Neural cell (in vitro differentiated cells): ENCODE measurements around the gene MYO5C. TPM values are rescaled to one million over a fixed set of nuclear protein-coding genes. Genes with fewer than 3 reads are reported as not detected.

Experiments used
- H2AFZ ChIP-seq: fragments of 200-600, 300-800 bp; sonication (generic), shearing (Covaris generic); 2 replicates; pipeline ENCODE4 v1.6.0; 2014; ENCODE audit warnings: low read depth, mild to moderate bottlenecking, antibody characterized with exemption, low read length, moderate library complexity
- H3F3A ChIP-seq: fragments of 200-600 bp; shearing (Covaris generic); 2 replicates; pipeline ENCODE4 v1.6.1; 2016; ENCODE audit warnings: mild to moderate bottlenecking, moderate library complexity, mixed read lengths, antibody characterized with exemption, low read length; ENCODE audit not compliant: insufficient read depth, poor library complexity, severe bottlenecking
- H3K27ac ChIP-seq: fragments of 200-600, 300-800 bp; sonication (generic), shearing (Covaris generic); 2 replicates; pipeline ENCODE4 v1.5.1; 2014; ENCODE audit warnings: mild to moderate bottlenecking, low read length, moderate library complexity
- H3K27me3 ChIP-seq: fragments of 300-800, 200-600 bp; sonication (generic), shearing (Covaris generic); 2 replicates; pipeline ENCODE4 v1.6.0; 2014; ENCODE audit warnings: mild to moderate bottlenecking, low read depth, low read length, moderate library complexity; ENCODE audit not compliant: insufficient read depth
- H3K36me3 ChIP-seq: fragments of 300-800, 200-600 bp; sonication (generic), shearing (Covaris generic); 2 replicates; pipeline ENCODE4 v1.5.1; 2014; ENCODE audit warnings: mild to moderate bottlenecking, antibody characterized with exemption, low read length, moderate library complexity; ENCODE audit not compliant: insufficient read depth
- H3K4me2 ChIP-seq: fragments of 300-800, 200-600 bp; sonication (generic), shearing (Covaris generic); 2 replicates; pipeline ENCODE4 v1.6.0; 2014; ENCODE audit warnings: mild to moderate bottlenecking, low read length
- H3K4me3 ChIP-seq: fragments of 300-800, 200-600 bp; sonication (generic), shearing (Covaris generic); 2 replicates; pipeline ENCODE4 v1.5.1; 2014; ENCODE audit warnings: mild to moderate bottlenecking, low read length, moderate library complexity
- H3K79me2 ChIP-seq: fragments of 200-600 bp; shearing (Covaris generic); replicated peaks from 2 replicates; pipeline ENCODE4 v1.6.0; 2014; ENCODE audit warnings: mild to moderate bottlenecking, low read length, moderate library complexity; ENCODE audit not compliant: insufficient read depth
- H3K9ac ChIP-seq: fragments of 300-800, 200-600 bp; sonication (generic), shearing (Covaris generic); 2 replicates; pipeline ENCODE4 v1.6.1; 2016; ENCODE audit warnings: mild to moderate bottlenecking, low read length, mixed read lengths
- H3K9me2 ChIP-seq: fragments of 200-600 bp; shearing (Covaris generic); 2 replicates; pipeline ENCODE4 v1.6.1; 2016; ENCODE audit warnings: mild to moderate bottlenecking, low read length, mixed read lengths; ENCODE audit not compliant: insufficient read depth
- H3K9me3 ChIP-seq: fragments of 200-600, 300-800 bp; sonication (generic), shearing (Covaris generic); 2 replicates; pipeline ENCODE4 v1.6.1; 2016; ENCODE audit warnings: mild to moderate bottlenecking, mixed run types, low read length, moderate library complexity, mixed read lengths
- H4K20me1 ChIP-seq: fragments of 200-600 bp; shearing (Covaris generic); 2 replicates; pipeline ENCODE4 v1.6.1; 2016; ENCODE audit warnings: mild to moderate bottlenecking, mixed run types; ENCODE audit not compliant: insufficient read depth
- CTCF ChIP-seq: fragments of 450-650 bp; IDR thresholded peaks from 2 replicates; pipeline ENCODE4 v1.5.1; 2014; ENCODE audit warnings: antibody characterized with exemption, mild to moderate bottlenecking, moderate library complexity; ENCODE audit not compliant: poor library complexity, severe bottlenecking
- EP300 ChIP-seq: fragments of 450-650 bp; conservative IDR thresholded peaks from 2 replicates; pipeline ENCODE4 v1.6.1; 2014; ENCODE audit warnings: antibody characterized with exemption, mild to moderate bottlenecking, moderate library complexity; ENCODE audit not compliant: poor library complexity, severe bottlenecking
- EZH2 ChIP-seq: fragments of 200-600, 300-800 bp; shearing (Covaris generic), sonication (generic); IDR thresholded peaks from 2 replicates; pipeline ENCODE4 v1.6.1; 2014; ENCODE audit warnings: antibody characterized with exemption, low read length, borderline replicate concordance, mild to moderate bottlenecking; ENCODE audit not compliant: insufficient read depth, poor library complexity, severe bottlenecking
- MXI1 ChIP-seq: fragments of 450-650 bp; conservative IDR thresholded peaks from 2 replicates; pipeline ENCODE4 v1.6.1; 2014; ENCODE audit warnings: antibody characterized with exemption, mild to moderate bottlenecking; ENCODE audit not compliant: poor library complexity, severe bottlenecking
- POLR2AphosphoS5 ChIP-seq: IDR thresholded peaks from 2 replicates; pipeline ENCODE4 v1.6.1; 2012
- RAD21 ChIP-seq: fragments of 450-650 bp; conservative IDR thresholded peaks from 2 replicates; pipeline ENCODE4 v1.6.1; 2014; ENCODE audit warnings: antibody characterized with exemption, mild to moderate bottlenecking, moderate library complexity
- REST ChIP-seq: IDR thresholded peaks from 2 replicates; pipeline ENCODE4 v1.6.1; 2012; ENCODE audit warnings: borderline replicate concordance
- SMC3 ChIP-seq: fragments of 450-650 bp; conservative IDR thresholded peaks from 2 replicates; pipeline ENCODE4 v1.6.1; 2014; ENCODE audit warnings: antibody characterized with exemption, mild to moderate bottlenecking, moderate library complexity; ENCODE audit not compliant: poor library complexity
- TAF1 ChIP-seq: IDR thresholded peaks from 2 replicates; pipeline ENCODE4 v1.6.1; 2012; ENCODE audit warnings: low read depth
- polyA plus RNA-seq: library from polyadenylated mRNA; depleted of rRNA; stranded (reverse); fragments of >200 nt; gene quantifications from 2 replicates; pipeline ENCODE4 v1.2.3, GENCODE V29; 2014

MYO5C gene
- polyA plus RNA-seq, 1 donor from 2014 or later = 0.77 TPM

- Histone ChIP-seq H4K20me1 (no peaks in the 10 kb centered on the region), H3K9me3 (no peaks in the 10 kb centered on the region), H3K9ac (peak overlapping the region; percentile 67), H3K4me2 (no peak overlapping the region), H3K4me3 (peak overlapping the region; percentile 33), H3K79me2 (no peaks in the 10 kb centered on the region), H2AFZ (no peak overlapping the region), H3F3A (no peaks in the 10 kb centered on the region), H3K27me3 (no peaks in the 10 kb centered on the region), H3K36me3 (no peaks in the 10 kb centered on the region), H3K9me2 (no peaks in the 10 kb centered on the region), H3K27ac (peak overlapping the region; percentile 90)
- no peak for TF ChIP-seq EZH2
- TF ChIP-seq MXI1 = no peak
- peak; percentile 43 for TF ChIP-seq POLR2AphosphoS5
- TF ChIP-seq EP300 = peak; percentile 75
- TF ChIP-seq CTCF = no peak
- no peak for TF ChIP-seq SMC3
- TF ChIP-seq REST = peak; percentile 81
- no peak for TF ChIP-seq TAF1
- TF ChIP-seq RAD21 = peak; percentile 8
These were observed 33.9 kb downstream of the MYO5C start for GRCh38 chr15:52261498-52262242.

GRCh38 chr15:52261026-52261425 is 34.6 kb downstream of the MYO5C start:
- Histone ChIP-seq H3K36me3 (no peaks in the 10 kb centered on the region), H3K9me2 (no peaks in the 10 kb centered on the region), H3K4me2 (no peak overlapping the region), H3K79me2 (no peaks in the 10 kb centered on the region), H4K20me1 (no peaks in the 10 kb centered on the region), H3K4me3 (peak overlapping the region; percentile 33), H3K27me3 (no peaks in the 10 kb centered on the region), H3K27ac (peak overlapping the region; percentile 90), H3K9ac (peak overlapping the region; percentile 67), H3F3A (no peaks in the 10 kb centered on the region), H2AFZ (no peak overlapping the region), H3K9me3 (no peaks in the 10 kb centered on the region)
- TF ChIP-seq CTCF (no peak), REST (no peak), SMC3 (no peak), EP300 (no peak), TAF1 (no peak), POLR2AphosphoS5 (no peak), EZH2 (no peak), RAD21 (no peak), MXI1 (no peak)
